ENCODE data around the gene CLN6. TPM values are rescaled to one million over a fixed set of nuclear protein-coding genes. Genes with fewer than 3 reads are reported as not detected.

The CLN6 gene
- total RNA-seq, 1 donor from 2014 or later, result 73.3 TPM

GRCh38 chr15:68220489-68220888 is 9.0 kb downstream of the CLN6 start:
- no peaks in the 10 kb centered on the region for H3K27me3 Mint-ChIP-seq (ENCODE audit: low read depth)
- no peak overlapping the region for H3K4me3 Mint-ChIP-seq
- no peaks in the 10 kb centered on the region for H3K9me3 Mint-ChIP-seq
- H3K4me1 Mint-ChIP-seq, result peaks cover 14% of the 10 kb centered on the region
- peaks cover 34% of the 10 kb centered on the region for H3K36me3 Mint-ChIP-seq (ENCODE audit: low read depth)
- TF ChIP-seq, protein P1, sequence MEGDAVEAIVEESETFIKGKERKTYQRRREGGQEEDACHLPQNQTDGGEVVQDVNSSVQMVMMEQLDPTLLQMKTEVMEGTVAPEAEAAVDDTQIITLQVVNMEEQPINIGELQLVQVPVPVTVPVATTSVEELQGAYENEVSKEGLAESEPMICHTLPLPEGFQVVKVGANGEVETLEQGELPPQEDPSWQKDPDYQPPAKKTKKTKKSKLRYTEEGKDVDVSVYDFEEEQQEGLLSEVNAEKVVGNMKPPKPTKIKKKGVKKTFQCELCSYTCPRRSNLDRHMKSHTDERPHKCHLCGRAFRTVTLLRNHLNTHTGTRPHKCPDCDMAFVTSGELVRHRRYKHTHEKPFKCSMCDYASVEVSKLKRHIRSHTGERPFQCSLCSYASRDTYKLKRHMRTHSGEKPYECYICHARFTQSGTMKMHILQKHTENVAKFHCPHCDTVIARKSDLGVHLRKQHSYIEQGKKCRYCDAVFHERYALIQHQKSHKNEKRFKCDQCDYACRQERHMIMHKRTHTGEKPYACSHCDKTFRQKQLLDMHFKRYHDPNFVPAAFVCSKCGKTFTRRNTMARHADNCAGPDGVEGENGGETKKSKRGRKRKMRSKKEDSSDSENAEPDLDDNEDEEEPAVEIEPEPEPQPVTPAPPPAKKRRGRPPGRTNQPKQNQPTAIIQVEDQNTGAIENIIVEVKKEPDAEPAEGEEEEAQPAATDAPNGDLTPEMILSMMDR (conservative IDR thresholded peaks at IDR 0.05), result no peak
- no peak for DNase-seq (ENCODE audit: low read depth, low spot score)
- no peak overlapping the region for H3K27ac Mint-ChIP-seq (ENCODE audit: unreplicated experiment)

DNA sequence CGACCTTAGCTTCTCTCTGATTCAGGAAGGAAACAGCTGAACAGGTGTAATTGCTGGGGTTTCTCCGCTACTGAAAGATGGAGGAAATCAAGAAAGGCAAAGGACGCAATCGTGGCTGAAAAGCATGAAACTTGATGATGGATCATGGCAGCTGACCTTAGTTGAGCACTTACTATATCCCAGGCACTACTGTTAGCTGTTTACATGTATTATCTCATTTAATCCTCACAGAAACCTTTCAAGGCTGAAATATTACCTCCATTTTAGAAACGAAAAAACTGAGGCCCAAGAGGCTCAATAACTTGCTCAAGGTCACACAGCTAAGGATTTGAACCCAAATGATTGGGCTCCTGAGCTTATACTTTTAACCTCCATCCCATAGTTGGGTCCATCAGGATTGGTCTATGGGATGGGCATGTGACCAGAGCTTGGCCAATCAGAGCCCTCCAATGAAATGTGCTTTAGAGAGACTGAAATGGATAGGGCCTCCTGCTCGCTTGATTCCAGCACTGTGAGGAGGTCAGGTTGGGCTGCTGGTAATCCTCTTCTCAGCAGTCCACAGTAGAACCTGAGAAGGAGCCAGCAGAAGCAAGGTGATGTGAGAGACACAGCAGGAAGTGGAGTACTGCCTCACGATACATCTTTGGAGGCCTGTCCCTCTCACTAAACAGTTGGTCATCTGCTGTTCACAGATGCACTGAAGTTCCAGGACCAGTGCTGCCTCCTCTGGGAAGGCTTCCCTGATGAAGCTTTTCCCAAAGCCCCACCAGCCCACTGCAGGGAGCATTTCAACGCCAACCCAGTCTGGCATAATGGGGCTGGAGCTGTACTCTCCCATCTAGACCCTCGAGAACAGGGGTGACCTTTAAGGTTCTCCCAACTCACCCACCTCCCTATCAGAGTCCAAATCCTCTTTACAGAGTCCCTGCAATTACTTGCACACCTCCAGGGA is 10.4 kb downstream of the CLN6 start:
- no peaks in the 10 kb centered on the region for H3K27me3 Mint-ChIP-seq (ENCODE audit: low read depth)
- DNase-seq (ENCODE audit: low read depth, low spot score), result no peak
- TF ChIP-seq, protein P1 (conservative IDR thresholded peaks at IDR 0.05), result no peak
- no peaks in the 10 kb centered on the region for H3K9me3 Mint-ChIP-seq
- H3K4me3 Mint-ChIP-seq, result no peak overlapping the region
- H3K36me3 Mint-ChIP-seq (ENCODE audit: low read depth), result peaks cover 28% of the 10 kb centered on the region
- H3K27ac Mint-ChIP-seq (ENCODE audit: unreplicated experiment), result no peak overlapping the region
- H3K4me1 Mint-ChIP-seq, result peaks cover 6% of the 10 kb centered on the region

GRCh38 chr15:68218331-68218730 is 11.2 kb downstream of the CLN6 start:
- no peak overlapping the region for H3K4me3 Mint-ChIP-seq
- no peaks in the 10 kb centered on the region for H3K27me3 Mint-ChIP-seq (ENCODE audit: low read depth)
- peaks cover 28% of the 10 kb centered on the region for H3K36me3 Mint-ChIP-seq (ENCODE audit: low read depth)
- TF ChIP-seq, protein P1 (conservative IDR thresholded peaks at IDR 0.05), result no peak
- H3K9me3 Mint-ChIP-seq, result no peaks in the 10 kb centered on the region
- no peak overlapping the region for H3K27ac Mint-ChIP-seq (ENCODE audit: unreplicated experiment)
- H3K4me1 Mint-ChIP-seq, result peaks cover 5% of the 10 kb centered on the region
- DNase-seq (ENCODE audit: low read depth, low spot score), result no peak

- Mint-ChIP-seq H3K27ac (ENCODE audit: unreplicated experiment) (no peak overlapping the region), H3K9me3 (no peaks in the 10 kb centered on the region), H3K4me1 (no peaks in the 10 kb centered on the region), H3K4me3 (no peak overlapping the region), H3K36me3 (ENCODE audit: low read depth) (peaks cover 23% of the 10 kb centered on the region), H3K27me3 (ENCODE audit: low read depth) (no peaks in the 10 kb centered on the region)
- no peak for DNase-seq (ENCODE audit: low read depth, low spot score)
- TF ChIP-seq, protein P1 (conservative IDR thresholded peaks at IDR 0.05), result no peak
Observed at GRCh38 chr15:68217341-68217740, 12.2 kb downstream of the CLN6 start.

DNA sequence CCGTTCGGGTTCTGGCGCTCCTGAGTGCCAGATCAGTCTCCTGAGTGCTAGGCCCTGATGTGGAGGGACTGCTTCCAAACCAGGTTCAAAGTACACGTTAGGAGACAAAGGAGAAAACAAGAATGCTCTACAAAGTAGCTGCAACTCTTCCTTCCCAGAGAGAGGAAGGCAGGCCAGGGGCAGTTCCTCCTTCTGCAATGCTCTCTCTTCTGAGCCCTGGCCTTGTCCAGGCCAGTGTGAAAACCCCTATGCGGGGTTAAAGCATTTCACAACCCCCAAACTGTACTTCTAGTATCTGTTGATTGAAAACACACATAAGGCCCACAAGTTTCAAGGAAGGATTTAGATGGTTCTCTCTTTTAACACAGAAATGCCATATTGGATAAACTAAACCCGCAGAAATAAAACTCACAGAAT is 14.7 kb downstream of the CLN6 start:
- DNase-seq (ENCODE audit: low read depth, low spot score), result no peak
- no peak overlapping the region for H3K27ac Mint-ChIP-seq (ENCODE audit: unreplicated experiment)
- no peak overlapping the region for H3K4me3 Mint-ChIP-seq
- no peaks in the 10 kb centered on the region for H3K9me3 Mint-ChIP-seq
- TF ChIP-seq, protein P1 (conservative IDR thresholded peaks at IDR 0.05), result no peak
- no peaks in the 10 kb centered on the region for H3K4me1 Mint-ChIP-seq
- H3K36me3 Mint-ChIP-seq (ENCODE audit: low read depth), result peaks cover 17% of the 10 kb centered on the region
- H3K27me3 Mint-ChIP-seq (ENCODE audit: low read depth), result no peaks in the 10 kb centered on the region
